HG02870 (cell line): Measurements from ENCODE around the gene GEMIN4.
"Not testable (repeated sequence)": the region's sequence is repeated elsewhere in the genome, so short reads cannot be mapped to it uniquely, and the experiment has no call there.

Experiments used
- ATAC-seq: cut with Tn5 transposase; IDR thresholded peaks from one replicate; pipeline ENCODE4 v1.9.1; 2021; ENCODE audit warnings: mild to moderate bottlenecking, moderate library complexity; ENCODE audit not compliant: unreplicated experiment

The GEMIN4 gene

GRCh38 chr17:752002-752619 lies at the start of gene GEMIN4:
TSS of gene GEMIN4 (minus strand) at chr17:752264. CDS start at chr17:752142, 122 bp downstream.
- ATAC-seq: peak; percentile 82

GRCh38 chr17:801660-802059 lies 49.6 kb upstream of the GEMIN4 start:
- no peak for ATAC-seq

- ATAC-seq: no peak
Observed at GRCh38 chr17:800446-801242, 48.6 kb upstream of the GEMIN4 start.

GRCh38 chr17:799261-799660 lies 47.2 kb upstream of the GEMIN4 start:
- ATAC-seq: no peak

GRCh38 chr17:798246-798645 lies 46.2 kb upstream of the GEMIN4 start:
- no peak for ATAC-seq

GRCh38 chr17:797236-797840 lies 45.3 kb upstream of the GEMIN4 start:
- no peak for ATAC-seq

GRCh38 chr17:796609-797008 lies 44.5 kb upstream of the GEMIN4 start:
- no peak for ATAC-seq

GRCh38 chr17:795721-796120 lies 43.7 kb upstream of the GEMIN4 start:
- no peak for ATAC-seq

- no peak for ATAC-seq
Observed at GRCh38 chr17:795276-795675, 43.2 kb upstream of the GEMIN4 start.

GRCh38 chr17:794876-795275 lies 42.8 kb upstream of the GEMIN4 start:
- no peak for ATAC-seq

- no peak for ATAC-seq
Observed at GRCh38 chr17:792277-792676, 40.2 kb upstream of the GEMIN4 start.

GRCh38 chr17:791829-792228 lies 39.8 kb upstream of the GEMIN4 start:
- no peak for ATAC-seq

- not testable (repeated sequence) for ATAC-seq
Observed at GRCh38 chr17:790874-791247, 38.8 kb upstream of the GEMIN4 start.

- ATAC-seq: not testable (repeated sequence)
Observed at GRCh38 chr17:789931-790873, 38.1 kb upstream of the GEMIN4 start.

GRCh38 chr17:789160-789840 lies 37.2 kb upstream of the GEMIN4 start:
- no peak for ATAC-seq

GRCh38 chr17:788551-788950 lies 36.5 kb upstream of the GEMIN4 start:
- ATAC-seq: no peak

GRCh38 chr17:787641-788221 lies 35.7 kb upstream of the GEMIN4 start:
- no peak for ATAC-seq

GRCh38 chr17:785901-786300 lies 33.8 kb upstream of the GEMIN4 start:
- ATAC-seq: not testable (repeated sequence)

- ATAC-seq: no peak
Observed at GRCh38 chr17:784143-784542, 32.1 kb upstream of the GEMIN4 start.
